ENCODE results near the gene ADH5.

- no peak for TF ChIP-seq CTCF (IDR thresholded peaks at IDR 0.05 in 2 of 3, conservative IDR thresholded peaks at IDR 0.05 in 1 of 3; ENCODE audit: control insufficient read depth in 2 of 3, extremely low read depth in 1 of 3, insufficient read depth in 1 of 3, low read depth in 3 of 3, low read length in 3 of 3)
- TF ChIP-seq EP300 (IDR thresholded peaks at IDR 0.05; ENCODE audit: borderline replicate concordance in 1 of 2, control insufficient read depth in 1 of 2, low read depth in 2 of 2, low read length in 2 of 2), result no peak
- no peak for TF ChIP-seq CBX5 (IDR thresholded peaks at IDR 0.05; ENCODE audit: low read depth)
- TF ChIP-seq BRCA1 (IDR thresholded peaks at IDR 0.05; ENCODE audit: low read depth, low read length), result no peak
- no peak for TF ChIP-seq POLR2AphosphoS2 (IDR thresholded peaks at IDR 0.05; ENCODE audit: low read depth, low read length)
- no peak for TF ChIP-seq RFX5 (IDR thresholded peaks at IDR 0.05; ENCODE audit: low read depth, low read length)
- TF ChIP-seq EZH2 (IDR thresholded peaks at IDR 0.05; ENCODE audit: borderline replicate concordance, control insufficient read depth, low read depth, low read length), result no peak
- TF ChIP-seq POLR2AphosphoS5 (IDR thresholded peaks at IDR 0.05; ENCODE audit: low read length), result no peak
- TF ChIP-seq SMC3 (IDR thresholded peaks at IDR 0.05; ENCODE audit: borderline replicate concordance, low read length), result no peak
Measured at GRCh38 chr4:99126376-99126775, 37.8 kb upstream of the ADH5 start.

All from GM12878 (cell line).